ENCODE measurements around the gene HS3ST3B1. TPM values are rescaled to one million over a fixed set of nuclear protein-coding genes. Genes with fewer than 3 reads are reported as not detected.

HS3ST3B1 gene
- total and polyA plus RNA-seq, 9 donors = 3.2 to 9.9 (median 5.9) TPM

GRCh38 chr17:14270508-14270907 lies 30.4 kb upstream of the HS3ST3B1 start:
- Histone ChIP-seq H3K4me3 (no peak overlapping the region), H3K27ac (no peak overlapping the region), H3K4me1 (ENCODE audit: insufficient read depth) (no peaks in the 10 kb centered on the region), H3K9me3 (no peaks in the 10 kb centered on the region), H3K27me3 (no peaks in the 10 kb centered on the region), H3K36me3 (no peaks in the 10 kb centered on the region)
- intact Hi-C loops (cut with DNase I) = no loop called here
- DNase-seq = no peak
- no peak for TF ChIP-seq CTCF (IDR thresholded peaks at IDR 0.05)
- no peak for TF ChIP-seq POLR2A (IDR thresholded peaks at IDR 0.05)
- TF ChIP-seq EP300 (IDR thresholded peaks at IDR 0.05) = no peak
- WGBS, 3 donors = 75 to 78% (median 76%) methylated on average over 2 of the region's 2 CpGs

- no peak for DNase-seq
- Histone ChIP-seq H3K4me3 (no peak overlapping the region), H3K4me1 (ENCODE audit: insufficient read depth) (no peaks in the 10 kb centered on the region), H3K27me3 (no peaks in the 10 kb centered on the region), H3K27ac (no peak overlapping the region), H3K36me3 (no peaks in the 10 kb centered on the region), H3K9me3 (no peaks in the 10 kb centered on the region)
- TF ChIP-seq CTCF (IDR thresholded peaks at IDR 0.05) (no peak), POLR2A (IDR thresholded peaks at IDR 0.05) (no peak), EP300 (IDR thresholded peaks at IDR 0.05) (no peak)
- 75 to 83% (median 79%) methylated on average over 2 of the region's 2 CpGs for WGBS, 3 donors
- intact Hi-C loops (cut with DNase I) = no loop called here
Measured at GRCh38 chr17:14276535-14277250, 24.2 kb upstream of the HS3ST3B1 start.

GRCh38 chr17:14281530-14281929 lies 19.4 kb upstream of the HS3ST3B1 start:
- 79 to 96% (median 93%) methylated on average over 3 of the region's 3 CpGs for WGBS, 3 donors
- no peak for TF ChIP-seq CTCF (IDR thresholded peaks at IDR 0.05)
- TF ChIP-seq EP300 (IDR thresholded peaks at IDR 0.05) = no peak
- Histone ChIP-seq H3K4me1 (ENCODE audit: insufficient read depth) (no peaks in the 10 kb centered on the region), H3K9me3 (no peaks in the 10 kb centered on the region), H3K4me3 (no peak overlapping the region), H3K36me3 (no peaks in the 10 kb centered on the region), H3K27me3 (no peaks in the 10 kb centered on the region), H3K27ac (no peak overlapping the region)
- no peak for DNase-seq
- intact Hi-C loops (cut with DNase I) = no loop called here

- no peak for DNase-seq
- no peaks in the 10 kb centered on the region for H3K9me3 ChIP-seq
- no peaks in the 10 kb centered on the region for H3K4me1 ChIP-seq (ENCODE audit: insufficient read depth)
- H3K4me3 ChIP-seq = no peak overlapping the region
- H3K36me3 ChIP-seq = no peaks in the 10 kb centered on the region
- H3K27ac ChIP-seq = no peak overlapping the region
- intact Hi-C loops (cut with DNase I) = no loop called here
- H3K27me3 ChIP-seq = no peaks in the 10 kb centered on the region
- WGBS, 3 donors = 76 to 82% (median 78%) methylated on average over 2 of the region's 2 CpGs
- no peak for TF ChIP-seq POLR2A (IDR thresholded peaks at IDR 0.05)
- TF ChIP-seq CTCF (IDR thresholded peaks at IDR 0.05) = no peak
- no peak for TF ChIP-seq EP300 (IDR thresholded peaks at IDR 0.05)
Measured at GRCh38 chr17:14282726-14283125, 18.2 kb upstream of the HS3ST3B1 start.

All from ovary (tissue), 9 donors.